Effector memory CD4-positive, alpha-beta T cell (primary cell): ENCODE measurements around the gene DAP.

Experiments used
- DNase-seq, 3 donors: peaks; one replicate each; pipeline ENCODE4 v3.0.0-alpha.2; 2020
- H3K27ac ChIP-seq: 2 replicates; pipeline ENCODE4 v1.7.0; 2013; ENCODE audit warnings: mild to moderate bottlenecking, low read length, moderate library complexity; ENCODE audit not compliant: insufficient read depth, poor library complexity, severe bottlenecking
- H3K27me3 ChIP-seq: replicated peaks from 2 replicates; pipeline ENCODE4 v1.7.0; 2013; ENCODE audit warnings: mild to moderate bottlenecking, low read length; ENCODE audit not compliant: insufficient read depth, control insufficient read depth, poor library complexity, severe bottlenecking
- H3K36me3 ChIP-seq: 2 replicates; pipeline ENCODE4 v1.7.0; 2013; ENCODE audit warnings: mild to moderate bottlenecking, low read length, moderate library complexity; ENCODE audit not compliant: control insufficient read depth, insufficient read depth
- H3K4me1 ChIP-seq: 2 replicates; pipeline ENCODE4 v1.7.0; 2013; ENCODE audit warnings: low read length, mild to moderate bottlenecking; ENCODE audit not compliant: control insufficient read depth, insufficient read depth, poor library complexity, severe bottlenecking
- H3K4me3 ChIP-seq: 2 replicates; pipeline ENCODE4 v1.7.0; 2013; ENCODE audit warnings: low read length, low read depth, mild to moderate bottlenecking; ENCODE audit not compliant: insufficient read depth, poor library complexity, severe bottlenecking
- H3K9me3 ChIP-seq: 2 replicates; pipeline ENCODE4 v1.7.0; 2013; ENCODE audit warnings: mild to moderate bottlenecking, low read length, moderate library complexity; ENCODE audit not compliant: control insufficient read depth

The DAP gene

DNA sequence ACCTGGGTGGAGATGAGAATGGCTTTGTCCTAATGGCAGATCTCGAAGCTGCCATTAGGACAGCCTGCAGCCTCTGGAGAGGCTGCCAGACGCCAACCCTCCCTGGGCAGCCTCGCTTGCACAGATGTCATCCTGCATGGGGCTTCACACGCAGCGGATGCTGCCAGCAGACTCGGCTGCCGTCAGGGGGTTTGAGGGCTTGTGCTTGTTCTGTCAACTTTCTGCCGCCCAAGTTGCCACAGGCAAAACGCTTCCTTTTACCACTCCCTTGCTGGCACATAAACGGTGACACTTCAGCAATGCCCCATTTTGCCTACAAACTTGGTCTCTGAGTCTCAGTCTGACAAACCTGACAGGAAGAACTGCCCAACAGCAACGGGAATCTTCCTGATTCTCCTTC, 24.7 kb downstream of the DAP start:
- DNase-seq: no peak
- Histone ChIP-seq H3K27ac (no peak overlapping the region), H3K9me3 (no peaks in the 10 kb centered on the region), H3K4me3 (no peak overlapping the region), H3K36me3 (no peaks in the 10 kb centered on the region), H3K4me1 (no peaks in the 10 kb centered on the region), H3K27me3 (no peaks in the 10 kb centered on the region)

DNA sequence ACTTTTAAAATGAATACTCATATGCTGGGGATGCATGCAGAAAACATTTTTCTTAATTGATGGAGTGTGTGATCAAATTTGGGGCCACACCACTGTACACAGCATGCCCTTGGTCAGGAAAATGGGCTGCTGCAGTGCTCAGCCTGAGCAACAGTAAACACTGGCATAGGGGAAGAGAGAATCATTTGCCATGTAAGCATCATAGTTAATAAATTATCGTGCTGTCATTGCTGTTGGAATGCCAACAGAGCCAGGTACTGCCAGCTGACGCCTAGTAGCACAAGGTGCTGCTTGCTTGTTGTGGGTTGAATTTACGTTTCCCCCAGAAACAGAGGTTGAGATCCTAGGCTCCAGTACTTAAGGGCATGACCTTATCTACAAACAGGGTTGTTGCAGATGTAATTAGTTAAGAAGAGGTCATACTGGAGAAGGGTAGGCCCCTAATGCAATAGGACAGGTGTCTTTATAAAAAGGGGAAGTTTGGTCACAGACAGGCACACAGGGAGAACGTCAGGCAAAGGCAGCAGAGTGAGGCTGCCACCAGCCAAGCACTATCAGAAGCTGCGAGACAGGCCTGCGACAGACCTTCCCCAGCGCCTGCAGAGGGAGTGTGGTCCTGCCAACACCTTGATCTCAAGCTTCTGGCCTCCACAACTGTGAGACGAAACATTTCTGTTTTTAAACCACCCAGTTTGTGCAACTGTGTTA, 25.3 kb downstream of the DAP start:
- no peaks in the 10 kb centered on the region for H3K9me3 ChIP-seq
- no peaks in the 10 kb centered on the region for H3K36me3 ChIP-seq
- no peak overlapping the region for H3K4me3 ChIP-seq
- DNase-seq: no peak
- no peaks in the 10 kb centered on the region for H3K27me3 ChIP-seq
- H3K4me1 ChIP-seq: no peaks in the 10 kb centered on the region
- no peak overlapping the region for H3K27ac ChIP-seq

DNA sequence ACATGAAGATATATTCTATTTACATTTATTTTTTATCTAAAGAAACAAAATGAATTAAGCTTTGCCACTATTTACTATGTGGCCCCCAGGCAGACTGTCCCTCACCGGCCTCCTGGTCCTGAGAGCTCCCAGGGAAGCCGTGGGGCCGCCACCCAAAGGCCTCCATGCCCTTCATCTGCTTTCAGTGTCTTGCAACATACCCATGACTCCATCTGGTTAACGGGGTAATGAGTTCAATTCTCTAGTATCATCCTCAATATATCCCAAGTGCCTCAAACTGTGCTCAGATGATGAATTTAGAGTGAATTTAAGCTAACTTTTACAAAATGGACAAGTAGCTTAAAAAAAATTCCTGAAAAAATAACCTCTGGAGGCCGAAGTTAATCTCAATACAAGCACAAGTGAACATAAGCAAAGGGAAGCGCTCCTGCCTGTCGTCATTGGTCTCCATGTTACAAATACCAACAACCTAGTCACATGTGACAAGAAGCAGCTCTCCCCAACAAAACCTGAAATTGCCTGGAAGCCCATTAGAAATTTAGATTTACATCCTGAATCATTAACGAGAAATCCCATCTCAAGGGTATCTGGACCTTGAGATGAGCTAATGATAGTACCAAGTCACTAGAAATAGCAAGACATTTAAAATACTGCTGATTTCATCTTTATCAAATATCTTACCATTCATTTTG, 26.1 kb downstream of the DAP start:
- Histone ChIP-seq H3K4me3 (no peak overlapping the region), H3K4me1 (no peaks in the 10 kb centered on the region), H3K9me3 (no peaks in the 10 kb centered on the region), H3K27me3 (no peaks in the 10 kb centered on the region), H3K27ac (no peak overlapping the region), H3K36me3 (no peaks in the 10 kb centered on the region)
- no peak for DNase-seq

DNA sequence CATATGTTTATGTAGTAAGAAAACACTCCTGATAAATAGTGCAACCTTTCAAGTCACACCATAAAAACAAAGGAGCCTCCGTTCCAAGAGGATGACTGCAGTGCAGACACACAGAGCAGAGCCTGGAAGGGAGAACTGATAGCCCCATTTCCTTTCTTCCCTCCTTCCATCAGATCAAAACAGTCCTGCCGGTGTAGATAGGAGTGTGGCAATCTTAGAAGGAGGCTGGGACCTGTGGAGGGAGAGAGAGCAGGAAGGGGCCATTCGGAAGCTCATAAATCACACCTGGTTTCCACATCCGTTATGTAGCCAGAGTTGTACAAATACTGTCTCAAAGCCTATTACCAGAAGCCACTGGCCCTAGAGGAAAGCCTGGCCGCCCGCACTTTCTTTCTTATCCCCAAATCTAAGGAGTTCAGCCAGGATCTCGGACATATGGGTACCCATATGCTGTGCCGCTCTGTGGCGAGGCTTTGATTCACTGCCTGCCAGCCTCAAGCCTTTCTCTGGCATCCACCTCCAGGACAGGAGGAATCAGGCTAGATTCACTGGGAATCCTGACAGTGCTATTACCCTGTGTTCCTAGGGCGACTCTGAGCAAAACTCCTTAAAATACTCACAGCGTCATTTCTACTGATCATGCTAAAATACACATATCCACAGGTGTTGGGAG, 26.9 kb downstream of the DAP start:
- no peaks in the 10 kb centered on the region for H3K4me1 ChIP-seq
- H3K4me3 ChIP-seq: no peak overlapping the region
- H3K27me3 ChIP-seq: no peaks in the 10 kb centered on the region
- H3K9me3 ChIP-seq: no peaks in the 10 kb centered on the region
- H3K36me3 ChIP-seq: no peaks in the 10 kb centered on the region
- H3K27ac ChIP-seq: no peak overlapping the region
- no peak for DNase-seq

DNA sequence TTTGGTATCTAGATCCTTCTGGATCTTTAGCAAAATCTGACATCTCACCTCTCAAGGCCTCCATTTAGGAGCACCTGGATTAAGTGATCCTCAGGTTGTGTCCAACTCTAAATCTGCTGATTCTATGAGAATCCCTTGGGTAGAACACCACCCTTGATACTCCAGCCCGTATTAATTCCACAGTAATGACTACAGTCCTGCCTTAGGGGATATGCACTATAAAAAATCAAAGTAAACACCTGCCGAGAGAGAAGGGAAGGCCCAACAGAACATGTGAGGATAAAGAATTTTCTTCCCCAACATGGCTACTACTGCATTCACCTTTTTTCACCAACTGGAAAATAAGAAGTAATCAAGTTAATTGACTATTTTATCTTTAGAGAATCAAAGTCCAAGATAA, 27.6 kb downstream of the DAP start:
- Histone ChIP-seq H3K9me3 (no peaks in the 10 kb centered on the region), H3K4me1 (no peaks in the 10 kb centered on the region), H3K27ac (no peak overlapping the region), H3K4me3 (no peak overlapping the region), H3K27me3 (no peaks in the 10 kb centered on the region), H3K36me3 (no peaks in the 10 kb centered on the region)
- no peak for DNase-seq

DNA sequence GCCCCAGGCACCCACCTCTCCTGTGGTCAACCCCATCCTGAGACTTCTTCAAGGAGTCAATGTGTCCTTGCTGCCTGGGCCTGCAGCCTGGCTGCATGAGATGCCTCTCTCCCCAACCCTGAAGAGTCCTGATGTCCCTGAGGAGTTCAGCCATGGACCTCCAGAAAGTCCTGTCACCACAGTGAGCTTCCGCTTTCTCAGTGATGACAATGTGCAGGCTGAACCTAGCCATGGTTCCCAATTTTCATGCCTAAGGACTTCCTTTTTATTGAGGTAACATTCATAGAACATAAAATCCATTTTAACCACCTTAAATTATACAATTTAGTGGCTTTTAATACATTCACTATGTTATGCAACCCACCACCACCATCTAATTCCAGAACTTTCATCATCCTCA, 29.1 kb downstream of the DAP start:
- no peak overlapping the region for H3K4me3 ChIP-seq
- H3K36me3 ChIP-seq: no peaks in the 10 kb centered on the region
- H3K27ac ChIP-seq: no peak overlapping the region
- H3K27me3 ChIP-seq: no peaks in the 10 kb centered on the region
- no peak for DNase-seq
- H3K4me1 ChIP-seq: no peaks in the 10 kb centered on the region
- H3K9me3 ChIP-seq: no peaks in the 10 kb centered on the region

DNA sequence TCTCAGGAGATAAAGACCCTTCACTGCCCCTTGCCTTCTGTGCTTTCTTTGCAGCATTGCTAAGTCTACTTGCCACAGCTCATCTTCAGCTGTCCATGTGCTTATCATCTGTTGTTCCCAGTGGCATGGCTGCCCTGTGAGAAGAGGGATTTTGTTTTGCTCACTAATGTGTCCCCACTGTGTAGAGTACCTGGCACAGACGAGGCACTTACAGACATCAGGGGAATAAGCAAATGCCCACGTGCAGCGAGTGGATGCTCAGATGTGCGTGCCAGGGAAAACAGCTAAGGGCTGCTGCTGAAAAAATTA, 31.0 kb downstream of the DAP start:
- Histone ChIP-seq H3K9me3 (no peaks in the 10 kb centered on the region), H3K27me3 (no peaks in the 10 kb centered on the region), H3K27ac (no peak overlapping the region), H3K4me1 (no peaks in the 10 kb centered on the region), H3K4me3 (no peak overlapping the region), H3K36me3 (peaks cover 4% of the 10 kb centered on the region)
- DNase-seq: no peak

DNA sequence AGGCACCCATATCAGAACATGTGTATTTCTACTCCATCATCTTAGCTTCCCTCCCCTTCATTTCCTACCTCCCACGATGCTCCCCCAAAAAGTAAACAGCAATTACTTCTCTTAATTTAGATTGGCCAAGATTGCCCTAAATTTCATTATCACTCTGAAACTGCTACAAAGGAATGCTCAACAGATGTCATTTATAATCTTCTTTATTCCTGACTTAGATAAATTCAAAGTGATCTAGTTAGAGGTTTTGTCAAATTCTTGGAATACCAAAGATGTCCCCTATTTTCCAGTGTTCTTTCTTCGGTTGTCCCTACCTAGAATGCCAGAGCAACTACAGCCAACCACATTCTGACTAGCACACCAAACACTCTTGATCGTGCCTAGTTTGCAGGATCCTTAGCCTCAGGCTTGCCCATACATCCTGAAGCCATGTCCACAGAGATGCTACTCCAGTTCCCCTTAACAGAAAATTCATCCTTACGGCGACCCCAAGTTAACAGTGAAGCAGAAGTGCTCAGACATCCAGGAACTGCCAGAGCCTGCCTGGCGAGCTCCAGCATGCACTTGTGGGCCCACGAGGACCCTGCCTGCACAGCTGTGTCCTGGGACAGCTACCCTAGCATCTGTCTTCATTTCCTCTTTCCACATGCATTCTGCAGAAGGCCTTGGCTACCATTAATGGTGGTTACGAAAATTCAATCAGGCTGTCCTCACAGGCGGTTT, 31.6 kb downstream of the DAP start:
- peaks cover 4% of the 10 kb centered on the region for H3K36me3 ChIP-seq
- DNase-seq: no peak

DNA sequence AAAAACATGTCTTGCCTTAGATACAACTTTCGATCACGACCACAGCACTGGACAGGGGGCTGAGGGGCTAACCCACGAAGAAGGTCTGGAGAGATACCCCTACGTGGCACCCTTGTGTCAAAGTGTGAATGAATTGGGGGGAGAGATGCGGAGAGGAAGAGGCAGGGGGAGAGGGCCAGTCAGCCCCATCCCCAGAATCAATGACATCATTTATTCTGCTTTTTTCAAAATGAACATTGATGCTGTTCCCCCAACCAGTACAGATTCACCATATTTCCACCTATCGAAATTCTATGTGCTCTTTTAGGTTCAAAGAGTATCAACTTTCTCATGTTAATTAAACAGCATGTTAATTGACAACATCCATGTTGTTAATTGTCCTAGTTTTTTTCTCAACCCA, 32.4 kb downstream of the DAP start:
- no peak overlapping the region for H3K4me3 ChIP-seq
- H3K4me1 ChIP-seq: no peaks in the 10 kb centered on the region
- H3K27ac ChIP-seq: no peak overlapping the region
- no peaks in the 10 kb centered on the region for H3K9me3 ChIP-seq
- no peaks in the 10 kb centered on the region for H3K27me3 ChIP-seq
- DNase-seq: no peak
- H3K36me3 ChIP-seq: peaks cover 4% of the 10 kb centered on the region

More for the DNA sequence above, 31.6 kb downstream of the DAP start:
- H3K4me1 ChIP-seq: no peaks in the 10 kb centered on the region
- no peak overlapping the region for H3K27ac ChIP-seq
- H3K27me3 ChIP-seq: no peaks in the 10 kb centered on the region
- no peak overlapping the region for H3K4me3 ChIP-seq
- no peaks in the 10 kb centered on the region for H3K9me3 ChIP-seq

DNA sequence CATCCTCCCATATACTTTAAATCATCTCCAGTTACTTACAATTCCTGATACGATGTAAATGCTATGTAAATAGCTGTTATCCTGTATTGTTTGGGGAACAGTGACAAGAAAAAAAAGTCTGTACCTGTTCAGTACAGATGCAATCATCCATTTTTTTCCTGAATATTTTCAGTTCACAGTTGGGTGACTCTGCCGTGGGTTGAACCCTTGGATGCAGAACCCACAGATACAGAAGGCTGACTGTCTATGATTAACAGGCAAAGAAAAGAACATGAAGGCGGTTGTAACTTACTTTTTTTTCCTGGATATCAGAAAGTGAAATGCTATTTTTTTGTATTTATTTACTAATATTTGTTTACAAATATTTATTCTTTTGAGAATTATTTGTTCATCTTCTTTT, 33.2 kb downstream of the DAP start:
- DNase-seq: no peak
- H3K9me3 ChIP-seq: no peaks in the 10 kb centered on the region
- H3K36me3 ChIP-seq: peaks cover 4% of the 10 kb centered on the region
- H3K4me3 ChIP-seq: no peak overlapping the region
- no peaks in the 10 kb centered on the region for H3K27me3 ChIP-seq
- H3K27ac ChIP-seq: no peak overlapping the region
- H3K4me1 ChIP-seq: no peaks in the 10 kb centered on the region
